Astrocyte (in vitro differentiated cells and primary cell): Measurements from ENCODE around the gene NTSR1. TPM values are rescaled to one million over a fixed set of nuclear protein-coding genes. Genes with fewer than 3 reads are reported as not detected.

ENCODE experiments used
- DNase-seq: peaks from one replicate; pipeline ENCODE4 v3.0.0-alpha.2; 2010; ENCODE audit warnings: low read depth
- FAIRE-seq: peaks from 2 replicates; lab custom pipeline; 2011; peaks lifted over from hg19 to GRCh38; lab: Jason Lieb, UNC
- H2AFZ ChIP-seq: 2 replicates; pipeline ENCODE4 v1.6.0; 2012; ENCODE audit warnings: low read depth, low read length, inconsistent platforms
- H3K27ac ChIP-seq: 2 replicates; pipeline ENCODE4 v1.5.1; 2011; ENCODE audit warnings: low read depth, low read length, inconsistent platforms
- H3K27me3 ChIP-seq: 2 replicates; pipeline ENCODE4 v1.6.0; 2011; ENCODE audit warnings: low read length, inconsistent platforms; ENCODE audit not compliant: insufficient read depth
- H3K36me3 ChIP-seq: 2 replicates; pipeline ENCODE4 v1.5.1; 2011; ENCODE audit warnings: low read length, inconsistent platforms; ENCODE audit not compliant: insufficient read depth
- H3K4me1 ChIP-seq: 2 replicates; pipeline ENCODE4 v1.5.1; 2011; ENCODE audit warnings: low read length, inconsistent platforms; ENCODE audit not compliant: insufficient read depth
- H3K4me2 ChIP-seq: 2 replicates; pipeline ENCODE4 v1.6.0; 2012; ENCODE audit warnings: low read length, inconsistent platforms
- H3K4me3 ChIP-seq: 2 replicates; pipeline ENCODE4 v1.5.1; 2011; ENCODE audit warnings: low read depth, mild to moderate bottlenecking, low read length, inconsistent platforms; ENCODE audit not compliant: insufficient read depth
- H3K79me2 ChIP-seq: 2 replicates; pipeline ENCODE4 v1.6.0; 2012; ENCODE audit warnings: mild to moderate bottlenecking, low read length, inconsistent platforms; ENCODE audit not compliant: insufficient read depth
- H3K9ac ChIP-seq: 2 replicates; pipeline ENCODE4 v1.6.0; 2012; ENCODE audit warnings: mild to moderate bottlenecking, low read length, inconsistent platforms
- H3K9me3 ChIP-seq: 2 replicates; pipeline ENCODE4 v1.5.1; 2012; ENCODE audit warnings: low read depth, mild to moderate bottlenecking, low read length, inconsistent platforms; ENCODE audit not compliant: insufficient read depth
- H4K20me1 ChIP-seq: 2 replicates; pipeline ENCODE4 v1.6.0; 2012; ENCODE audit warnings: low read length, inconsistent platforms; ENCODE audit not compliant: insufficient read depth
- H3K27ac Mint-ChIP-seq: one replicate; pipeline ENCODE4 v1.8.0; 2021; ENCODE audit warnings: mild to moderate bottlenecking, mixed read lengths; ENCODE audit not compliant: unreplicated experiment
- H3K27me3 Mint-ChIP-seq: one replicate; pipeline ENCODE4 v1.8.0; 2021; ENCODE audit warnings: low read depth, mixed read lengths; ENCODE audit not compliant: unreplicated experiment
- H3K36me3 Mint-ChIP-seq: one replicate; pipeline ENCODE4 v1.8.0; 2021; ENCODE audit warnings: low read depth, mixed read lengths; ENCODE audit not compliant: unreplicated experiment
- H3K4me1 Mint-ChIP-seq: one replicate; pipeline ENCODE4 v1.8.0; 2021; ENCODE audit warnings: low read depth, mixed read lengths; ENCODE audit not compliant: unreplicated experiment
- H3K4me3 Mint-ChIP-seq: one replicate; pipeline ENCODE4 v1.8.0; 2021; ENCODE audit warnings: mild to moderate bottlenecking, moderate library complexity, mixed read lengths; ENCODE audit not compliant: unreplicated experiment
- H3K9me3 Mint-ChIP-seq: one replicate; pipeline ENCODE4 v1.8.0; 2021; ENCODE audit warnings: mild to moderate bottlenecking, mixed read lengths; ENCODE audit not compliant: unreplicated experiment
- CTCF ChIP-seq: IDR thresholded peaks from 2 replicates; pipeline ENCODE4 v1.5.1; 2011; ENCODE audit warnings: low read depth, mild to moderate bottlenecking, inconsistent platforms, low read length, moderate library complexity; ENCODE audit not compliant: insufficient read depth
- EZH2 ChIP-seq: IDR thresholded peaks from 2 replicates; pipeline ENCODE4 v1.6.1; 2012; ENCODE audit warnings: mild to moderate bottlenecking, low read length, inconsistent platforms; ENCODE audit not compliant: insufficient read depth
- total RNA-seq: library from RNA; stranded (reverse); gene quantifications from 2 replicates; pipeline ENCODE4 v1.2.1, GENCODE V29; 2021

Gene NTSR1
- total RNA-seq, 1 donor from 2014 or later: 0.16 TPM

GRCh38 chr20:62778058-62778457 lies 69.4 kb downstream of the NTSR1 start:
- Mint-ChIP-seq H3K4me3 (no peak overlapping the region), H3K36me3 (no peaks in the 10 kb centered on the region), H3K9me3 (no peaks in the 10 kb centered on the region), H3K27me3 (peaks cover 30% of the 10 kb centered on the region), H3K4me1 (peaks cover 4% of the 10 kb centered on the region), H3K27ac (no peak overlapping the region)
- Histone ChIP-seq H3K4me3 (no peak overlapping the region), H3K36me3 (no peaks in the 10 kb centered on the region), H3K9me3 (no peaks in the 10 kb centered on the region), H3K79me2 (no peaks in the 10 kb centered on the region), H2AFZ (no peak overlapping the region), H3K4me1 (peaks cover 5% of the 10 kb centered on the region), H3K27me3 (peaks cover 6% of the 10 kb centered on the region), H4K20me1 (no peaks in the 10 kb centered on the region), H3K9ac (no peak overlapping the region), H3K4me2 (no peak overlapping the region), H3K27ac (no peak overlapping the region)
- TF ChIP-seq EZH2: no peak
- TF ChIP-seq CTCF: no peak
- FAIRE-seq: no peak
- no peak for DNase-seq

GRCh38 chr20:62778601-62779416 lies 70.2 kb downstream of the NTSR1 start:
- H3K27ac ChIP-seq: no peak overlapping the region
- H3K27me3 Mint-ChIP-seq: peaks cover 25% of the 10 kb centered on the region
- peaks cover 4% of the 10 kb centered on the region for H3K27me3 ChIP-seq
- DNase-seq (no peak), FAIRE-seq (no peak)
- H3K4me3 Mint-ChIP-seq: no peak overlapping the region
- H3K4me1 Mint-ChIP-seq: peaks cover 4% of the 10 kb centered on the region
- H4K20me1 ChIP-seq: no peaks in the 10 kb centered on the region
- H2AFZ ChIP-seq: no peak overlapping the region
- no peaks in the 10 kb centered on the region for H3K9me3 Mint-ChIP-seq
- no peaks in the 10 kb centered on the region for H3K36me3 Mint-ChIP-seq
- no peak overlapping the region for H3K4me3 ChIP-seq
- H3K4me1 ChIP-seq: no peaks in the 10 kb centered on the region
- no peak overlapping the region for H3K27ac Mint-ChIP-seq
- no peaks in the 10 kb centered on the region for H3K79me2 ChIP-seq
- H3K9ac ChIP-seq: no peak overlapping the region
- H3K4me2 ChIP-seq: no peak overlapping the region
- H3K9me3 ChIP-seq: no peaks in the 10 kb centered on the region
- no peaks in the 10 kb centered on the region for H3K36me3 ChIP-seq
- no peak for TF ChIP-seq CTCF
- no peak for TF ChIP-seq EZH2

GRCh38 chr20:62779417-62779685 lies 70.7 kb downstream of the NTSR1 start:
- H3K27me3 Mint-ChIP-seq: peaks cover 21% of the 10 kb centered on the region
- no peak overlapping the region for H3K4me3 Mint-ChIP-seq
- H3K27ac Mint-ChIP-seq: no peak overlapping the region
- H3K36me3 Mint-ChIP-seq: no peaks in the 10 kb centered on the region
- H3K27me3 ChIP-seq: peaks cover 3% of the 10 kb centered on the region
- H3K36me3 ChIP-seq: no peaks in the 10 kb centered on the region
- peaks cover 4% of the 10 kb centered on the region for H3K4me1 Mint-ChIP-seq
- DNase-seq (no peak), FAIRE-seq (no peak)
- H3K9me3 Mint-ChIP-seq: no peaks in the 10 kb centered on the region
- H4K20me1 ChIP-seq: no peaks in the 10 kb centered on the region
- TF ChIP-seq CTCF: no peak
- TF ChIP-seq EZH2: no peak
- no peaks in the 10 kb centered on the region for H3K9me3 ChIP-seq
- H3K9ac ChIP-seq: no peak overlapping the region
- no peak overlapping the region for H3K27ac ChIP-seq
- no peak overlapping the region for H3K4me3 ChIP-seq
- no peak overlapping the region for H3K4me2 ChIP-seq
- no peaks in the 10 kb centered on the region for H3K79me2 ChIP-seq
- no peak overlapping the region for H2AFZ ChIP-seq
- H3K4me1 ChIP-seq: no peaks in the 10 kb centered on the region
